Naive thymus-derived CD4-positive, alpha-beta T cell (primary cell): ENCODE data around the gene MBL2. TPM values are rescaled to one million over a fixed set of nuclear protein-coding genes. Genes with fewer than 3 reads are reported as not detected.

Source experiments
- ATAC-seq: fragments of 150-1000 bp; cut with Tn5 transposase; 2 replicates; pipeline ENCODE4 v1.10.0; 2021; ENCODE audit warnings: mild to moderate bottlenecking, moderate library complexity
- CTCF ChIA-PET: fragments of 350-600 bp; sonication (Branson Sonifier 250); formaldehyde crosslinking; loops from one replicate; lab custom pipeline; 2021; ENCODE audit warnings: antibody characterized with exemption; lab: Charles Lee
- POLR2A ChIA-PET: fragments of 350-600 bp; sonication (Branson Sonifier 250); formaldehyde crosslinking; loops from one replicate; lab custom pipeline; 2021; ENCODE audit warnings: antibody characterized with exemption, inconsistent platforms; lab: Charles Lee
- DNase-seq, 9 donors: peaks; one replicate each; pipeline versions ENCODE4 v3.0.0 to v3.0.0-alpha.2; 2020 to 2022; ENCODE audit warnings: mixed read lengths in 1 of 9
- H3K27ac ChIP-seq: one replicate; pipeline ENCODE4 v1.7.0; 2013; ENCODE audit warnings: mild to moderate bottlenecking, low read depth, low read length, moderate library complexity
- H3K27me3 ChIP-seq, 2 donors: one replicate each; pipeline ENCODE4 v1.7.0; 2013; ENCODE audit warnings: low read length in 2 of 2, mild to moderate bottlenecking in 2 of 2, moderate library complexity in 2 of 2; ENCODE audit not compliant: control insufficient read depth in 2 of 2, insufficient read depth in 2 of 2
- H3K36me3 ChIP-seq, 3 experiments: 1 replicate in 2 of 3; 2 replicates in 1 of 3; pipeline ENCODE4 v1.7.0; 2013; ENCODE audit warnings: low read length in 3 of 3, mild to moderate bottlenecking in 3 of 3, moderate library complexity in 1 of 3; ENCODE audit not compliant: insufficient read depth in 3 of 3, control insufficient read depth in 2 of 3
- H3K4me1 ChIP-seq, 2 donors: one replicate each; pipeline ENCODE4 v1.7.0; 2013; ENCODE audit warnings: low read length in 2 of 2, mild to moderate bottlenecking in 2 of 2, moderate library complexity in 1 of 2; ENCODE audit not compliant: control insufficient read depth in 2 of 2, insufficient read depth in 2 of 2
- H3K4me3 ChIP-seq: 2 replicates; pipeline ENCODE4 v1.7.0; 2013; ENCODE audit warnings: mild to moderate bottlenecking, low read length
- H3K9me3 ChIP-seq, 3 experiments: 1 replicate in 2 of 3; 2 replicates in 1 of 3; pipeline ENCODE4 v1.7.0; 2013; ENCODE audit warnings: low read length in 3 of 3; ENCODE audit not compliant: control insufficient read depth in 2 of 3
- H3K27ac Mint-ChIP-seq, 9 donors: one replicate each; pipeline ENCODE4 v1.8.0; 2020 to 2022; ENCODE audit warnings: mixed read lengths in 9 of 9, mild to moderate bottlenecking in 8 of 9, moderate library complexity in 5 of 9, inconsistent platforms in 2 of 9
- H3K27me3 Mint-ChIP-seq, 5 donors: one replicate each; pipeline ENCODE4 v1.8.0; 2021 to 2022; ENCODE audit warnings: mixed read lengths in 5 of 5, mild to moderate bottlenecking in 1 of 5
- H3K36me3 Mint-ChIP-seq, 5 donors: one replicate each; pipeline ENCODE4 v1.8.0; 2020 to 2022; ENCODE audit warnings: mixed read lengths in 5 of 5, mild to moderate bottlenecking in 3 of 5, inconsistent platforms in 1 of 5
- H3K4me1 Mint-ChIP-seq, 7 donors: one replicate each; pipeline ENCODE4 v1.8.0; 2020 to 2022; ENCODE audit warnings: mixed read lengths in 7 of 7, mild to moderate bottlenecking in 3 of 7, inconsistent platforms in 1 of 7
- H3K4me3 Mint-ChIP-seq, 10 donors: one replicate each; pipeline ENCODE4 v1.8.0; 2020 to 2022; ENCODE audit warnings: mild to moderate bottlenecking in 10 of 10, mixed read lengths in 10 of 10, moderate library complexity in 6 of 10, inconsistent platforms in 2 of 10
- H3K9me3 Mint-ChIP-seq, 11 donors: one replicate each; pipeline ENCODE4 v1.8.0; 2020 to 2022; ENCODE audit warnings: mixed read lengths in 11 of 11, mild to moderate bottlenecking in 4 of 11, inconsistent platforms in 1 of 11, moderate library complexity in 1 of 11
- intact Hi-C, 2 donors: fragments of 100-400 bp; cut with micrococcal nuclease; formaldehyde crosslinking; loops; one replicate each; pipeline ENCODE4 v1.15.1; 2023
- polyA plus RNA-seq, 2 donors: library from polyadenylated mRNA; unstranded; fragments of 300-500 nt; fragmentation: Illumina TruSeq; gene quantifications; one replicate each; pipeline ENCODE4 v1.2.3, GENCODE V29; 2021
- total RNA-seq, 6 experiments: library from RNA in 5 of 6; stranded (reverse) in 5 of 6; gene quantifications; 1 replicate in 5 of 6; 2 replicates in 1 of 6; pipeline ENCODE4 v1.2.3 and lab custom pipeline; 2021 to 2026

MBL2 gene
- total and polyA plus RNA-seq, 7 experiments from 2014 or later, result not detected

DNA sequence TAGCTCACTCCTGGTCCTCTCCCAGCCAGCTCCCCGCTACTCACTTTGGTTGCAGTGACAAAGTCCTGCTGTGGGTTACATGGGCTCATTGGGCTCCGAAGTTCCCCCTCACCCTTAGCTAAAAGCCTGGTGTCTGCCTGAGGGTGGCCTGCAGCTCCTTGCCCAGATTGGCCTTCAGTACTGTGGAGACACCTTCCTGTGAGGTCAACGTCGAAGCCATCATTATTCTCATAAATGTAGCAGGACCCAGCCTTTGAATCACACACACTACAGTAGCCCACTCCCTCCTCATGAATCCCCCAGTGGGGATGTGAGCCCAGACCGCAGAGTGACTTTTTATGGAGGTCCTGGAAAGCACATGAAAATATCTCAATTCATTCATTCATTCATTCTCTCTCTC lies 10.5 kb downstream of the MBL2 start:
- intact Hi-C loops, result no loop called here
- no peaks in the 10 kb centered on the region for H3K27me3 ChIP-seq
- Mint-ChIP-seq H3K36me3 (peaks cover 0 to 4% (median 0%) of the 10 kb centered on the region in 5 donors), H3K4me3 (no peak overlapping the region), H3K9me3 (peaks cover 0 to 17% (median 0%) of the 10 kb centered on the region in 11 donors), H3K27ac (no peak overlapping the region), H3K4me1 (peaks cover 0 to 1% (median 0%) of the 10 kb centered on the region in 7 donors), H3K27me3 (no peaks in the 10 kb centered on the region)
- no peak overlapping the region for H3K4me3 ChIP-seq
- CTCF ChIA-PET, result no interaction called here
- no peaks in the 10 kb centered on the region for H3K36me3 ChIP-seq
- no peak for ATAC-seq
- H3K4me1 ChIP-seq, result no peaks in the 10 kb centered on the region
- H3K27ac ChIP-seq, result no peak overlapping the region
- no peaks in the 10 kb centered on the region for H3K9me3 ChIP-seq
- no peak for DNase-seq
- POLR2A ChIA-PET, result no interaction called here

DNA sequence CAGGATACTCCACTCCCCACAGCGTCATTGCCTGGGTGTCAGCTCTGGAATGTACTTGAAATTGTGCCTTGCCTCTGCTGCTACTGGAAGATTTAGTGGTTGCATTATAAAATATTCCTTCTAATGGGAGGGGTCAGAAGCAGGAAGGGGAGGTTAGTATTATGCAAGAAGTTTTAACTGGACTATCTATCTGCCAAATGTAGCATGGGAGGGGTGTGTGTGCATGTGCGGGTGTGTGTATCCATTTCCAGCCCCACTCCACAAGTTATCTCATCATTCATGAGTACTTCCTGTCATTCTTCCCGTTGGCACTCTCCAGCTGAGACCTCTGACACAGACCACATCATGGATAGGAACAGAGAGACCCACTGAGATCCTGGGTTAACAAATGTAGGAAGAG lies 13.4 kb downstream of the MBL2 start:
- no peaks in the 10 kb centered on the region for H3K9me3 ChIP-seq
- ChIA-PET POLR2A (no interaction called here), CTCF (no interaction called here)
- Mint-ChIP-seq H3K4me1 (peaks cover 0 to 1% (median 0%) of the 10 kb centered on the region in 7 donors), H3K27me3 (no peaks in the 10 kb centered on the region), H3K4me3 (no peak overlapping the region), H3K36me3 (peaks cover 0 to 4% (median 0%) of the 10 kb centered on the region in 5 donors), H3K9me3 (peaks cover 0 to 19% (median 0%) of the 10 kb centered on the region in 11 donors), H3K27ac (no peak overlapping the region)
- no peaks in the 10 kb centered on the region for H3K27me3 ChIP-seq
- intact Hi-C loops, result no loop called here
- H3K4me1 ChIP-seq, result no peaks in the 10 kb centered on the region
- no peak for DNase-seq
- H3K4me3 ChIP-seq, result no peak overlapping the region
- no peaks in the 10 kb centered on the region for H3K36me3 ChIP-seq
- H3K27ac ChIP-seq, result no peak overlapping the region
- ATAC-seq, result no peak

DNA sequence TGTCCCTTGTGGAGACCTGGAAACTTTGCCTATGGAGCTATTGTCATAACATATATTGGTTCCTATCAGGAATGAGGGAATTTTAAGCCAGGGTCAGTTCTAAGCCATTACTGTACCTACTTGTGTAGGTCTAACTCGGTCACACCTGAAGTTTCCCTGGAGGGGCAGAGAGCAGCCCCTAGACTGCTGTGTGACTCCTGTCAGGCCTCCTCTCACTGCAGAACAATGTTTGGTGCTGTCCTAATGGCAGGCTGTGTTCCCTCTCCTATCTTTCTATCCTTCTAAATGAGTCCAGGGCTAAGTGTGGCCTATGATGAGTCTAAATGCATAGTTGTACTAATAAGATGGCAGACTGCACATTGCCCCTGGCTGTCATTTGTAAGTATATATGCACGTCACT lies 14.2 kb downstream of the MBL2 start:
- H3K36me3 Mint-ChIP-seq, result peaks cover 0 to 4% (median 0%) of the 10 kb centered on the region in 5 donors
- no peak for ATAC-seq
- H3K4me3 Mint-ChIP-seq, result no peak overlapping the region
- Histone ChIP-seq H3K27ac (no peak overlapping the region), H3K36me3 (no peaks in the 10 kb centered on the region), H3K4me1 (no peaks in the 10 kb centered on the region), H3K27me3 (no peaks in the 10 kb centered on the region), H3K9me3 (no peaks in the 10 kb centered on the region), H3K4me3 (no peak overlapping the region)
- H3K27ac Mint-ChIP-seq, result no peak overlapping the region
- intact Hi-C loops, result no loop called here
- peaks cover 0 to 1% (median 0%) of the 10 kb centered on the region in 7 donors for H3K4me1 Mint-ChIP-seq
- H3K27me3 Mint-ChIP-seq, result no peaks in the 10 kb centered on the region
- DNase-seq, result no peak
- POLR2A ChIA-PET, result no interaction called here
- peaks cover 0 to 19% (median 0%) of the 10 kb centered on the region in 11 donors for H3K9me3 Mint-ChIP-seq
- CTCF ChIA-PET, result no interaction called here

DNA sequence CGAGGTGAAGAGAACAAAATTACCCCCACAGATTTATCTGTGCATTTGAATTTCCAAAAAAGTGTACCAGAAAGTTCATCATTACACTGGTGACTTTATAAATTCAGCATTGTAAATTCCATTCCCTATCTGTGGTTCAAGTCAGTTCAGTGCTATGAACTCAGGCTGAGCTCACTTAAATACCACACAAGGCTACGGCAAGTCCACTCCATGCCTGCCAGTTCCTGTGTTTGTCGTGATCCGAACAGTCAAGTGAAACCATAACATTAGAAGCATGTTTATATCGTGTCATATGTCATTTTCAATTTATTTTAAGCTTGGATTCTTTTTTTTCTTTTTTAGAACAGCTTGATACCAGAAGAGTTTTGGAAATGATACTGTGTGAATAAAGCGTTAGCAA lies 14.8 kb downstream of the MBL2 start:
- peaks cover 0 to 19% (median 0%) of the 10 kb centered on the region in 11 donors for H3K9me3 Mint-ChIP-seq
- no peak overlapping the region for H3K4me3 Mint-ChIP-seq
- intact Hi-C loops, result no loop called here
- no peak overlapping the region for H3K4me3 ChIP-seq
- no peak overlapping the region for H3K27ac Mint-ChIP-seq
- ATAC-seq (no peak), DNase-seq (no peak)
- H3K27me3 Mint-ChIP-seq, result no peaks in the 10 kb centered on the region
- no peaks in the 10 kb centered on the region for H3K36me3 ChIP-seq
- H3K9me3 ChIP-seq, result no peaks in the 10 kb centered on the region
- CTCF ChIA-PET, result no interaction called here
- H3K27ac ChIP-seq, result no peak overlapping the region
- H3K4me1 Mint-ChIP-seq, result peaks cover 0 to 1% (median 0%) of the 10 kb centered on the region in 7 donors
- peaks cover 0 to 4% (median 0%) of the 10 kb centered on the region in 5 donors for H3K36me3 Mint-ChIP-seq
- H3K4me1 ChIP-seq, result no peaks in the 10 kb centered on the region
- POLR2A ChIA-PET, result no interaction called here
- no peaks in the 10 kb centered on the region for H3K27me3 ChIP-seq

DNA sequence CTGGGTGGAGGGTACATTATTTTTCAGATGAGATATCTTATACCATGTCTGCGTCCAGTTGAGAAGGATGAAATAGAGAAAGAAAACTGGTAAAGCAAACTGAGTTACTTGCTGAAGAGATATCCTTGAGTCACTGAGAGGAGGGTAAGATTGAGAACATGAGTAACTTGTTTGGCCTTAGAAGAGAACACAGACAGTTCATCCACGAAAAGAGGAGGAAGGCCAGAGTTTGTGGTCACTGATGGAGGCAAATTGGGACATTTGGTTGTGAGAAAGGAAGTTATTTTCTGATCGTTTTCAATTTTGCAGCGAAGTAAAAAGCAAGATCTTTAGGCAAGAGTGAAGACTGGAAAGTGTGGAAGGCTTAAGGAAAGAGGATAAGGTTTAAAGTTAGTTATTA lies 15.6 kb downstream of the MBL2 start:
- H3K4me3 Mint-ChIP-seq, result no peak overlapping the region
- no peaks in the 10 kb centered on the region for H3K27me3 Mint-ChIP-seq
- ATAC-seq (no peak), DNase-seq (no peak)
- H3K4me1 ChIP-seq, result no peaks in the 10 kb centered on the region
- H3K9me3 Mint-ChIP-seq, result peaks cover 0 to 14% (median 0%) of the 10 kb centered on the region in 11 donors
- H3K4me3 ChIP-seq, result no peak overlapping the region
- no peaks in the 10 kb centered on the region for H3K9me3 ChIP-seq
- POLR2A ChIA-PET, result no interaction called here
- intact Hi-C loops, result no loop called here
- peaks cover 0 to 1% (median 0%) of the 10 kb centered on the region in 7 donors for H3K4me1 Mint-ChIP-seq
- no peaks in the 10 kb centered on the region for H3K36me3 Mint-ChIP-seq
- CTCF ChIA-PET, result no interaction called here
- no peak overlapping the region for H3K27ac ChIP-seq
- no peaks in the 10 kb centered on the region for H3K36me3 ChIP-seq
- no peaks in the 10 kb centered on the region for H3K27me3 ChIP-seq
- no peak overlapping the region for H3K27ac Mint-ChIP-seq

DNA sequence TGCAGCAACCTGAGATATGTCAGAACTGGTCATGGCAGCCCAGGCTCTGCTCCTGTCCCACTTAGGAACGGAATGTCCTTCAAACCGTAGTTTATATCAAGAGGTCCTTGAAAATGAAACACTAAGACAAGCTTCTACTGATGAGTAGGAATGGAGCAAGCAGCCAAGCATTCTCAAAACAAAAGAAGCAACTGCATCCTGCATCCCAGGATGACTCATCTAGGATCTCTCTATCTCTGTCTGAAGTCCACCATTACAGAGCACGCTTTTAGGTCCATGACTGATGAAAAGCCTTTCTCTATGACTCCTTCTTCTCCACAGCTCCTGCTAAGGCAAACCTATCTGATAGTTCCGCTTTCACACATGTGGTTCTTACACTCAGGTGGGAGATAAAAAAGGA lies 16.3 kb downstream of the MBL2 start:
- DNase-seq (no peak), ATAC-seq (no peak)
- Histone ChIP-seq H3K27me3 (no peaks in the 10 kb centered on the region), H3K9me3 (no peaks in the 10 kb centered on the region), H3K4me3 (no peak overlapping the region), H3K27ac (no peak overlapping the region), H3K36me3 (no peaks in the 10 kb centered on the region), H3K4me1 (no peaks in the 10 kb centered on the region)
- Mint-ChIP-seq H3K4me1 (peaks cover 0 to 1% (median 0%) of the 10 kb centered on the region in 7 donors), H3K27ac (no peak overlapping the region), H3K9me3 (peaks cover 0 to 11% (median 0%) of the 10 kb centered on the region in 11 donors), H3K4me3 (no peak overlapping the region), H3K27me3 (no peaks in the 10 kb centered on the region), H3K36me3 (no peaks in the 10 kb centered on the region)
- CTCF ChIA-PET, result no interaction called here
- POLR2A ChIA-PET, result no interaction called here
- intact Hi-C loops, result no loop called here

DNA sequence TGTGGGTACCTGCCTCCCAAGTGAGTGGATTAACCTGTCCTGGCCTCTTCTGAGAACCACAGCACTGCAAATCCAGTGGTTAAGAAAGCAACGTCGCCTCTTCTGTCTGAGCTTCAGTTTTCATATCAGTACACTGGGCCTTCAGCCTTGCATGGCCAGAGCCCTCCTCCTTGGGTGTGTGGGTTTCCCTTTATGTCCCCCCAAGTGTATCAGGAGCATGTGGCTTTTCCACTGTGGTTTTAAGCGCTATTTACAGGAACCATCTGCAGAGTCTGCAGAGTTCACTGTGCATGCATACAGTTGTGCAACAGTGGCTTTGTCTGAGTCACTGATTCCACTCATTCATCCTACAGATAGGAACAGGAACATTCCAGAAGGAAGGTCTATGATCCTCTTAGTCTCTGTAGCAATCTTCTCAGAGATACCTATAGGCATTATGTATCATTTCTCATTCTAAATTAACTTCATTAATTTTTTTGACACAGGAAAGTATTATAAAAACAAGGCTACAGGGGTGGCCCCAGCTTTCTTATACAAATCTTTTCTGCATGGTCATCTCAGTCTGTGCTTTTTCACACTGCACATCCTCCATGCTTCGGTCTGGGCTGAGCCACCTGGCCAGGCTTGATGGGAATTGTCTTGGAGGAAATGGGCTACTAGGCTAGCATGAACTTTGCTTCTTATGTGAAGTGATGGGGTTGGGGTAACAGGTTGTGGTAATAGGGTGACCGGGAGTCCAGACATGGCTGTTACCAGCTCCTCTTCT lies 17.1 kb downstream of the MBL2 start:
- H3K9me3 Mint-ChIP-seq, result peaks cover 0 to 6% (median 1%) of the 10 kb centered on the region in 11 donors
- intact Hi-C loops, result no loop called here
- H3K36me3 Mint-ChIP-seq, result no peaks in the 10 kb centered on the region
- no peaks in the 10 kb centered on the region for H3K36me3 ChIP-seq
- no peaks in the 10 kb centered on the region for H3K9me3 ChIP-seq
- no peak overlapping the region for H3K27ac ChIP-seq
- ChIA-PET CTCF (no interaction called here), POLR2A (no interaction called here)
- H3K4me1 ChIP-seq, result no peaks in the 10 kb centered on the region
- H3K27me3 ChIP-seq, result no peaks in the 10 kb centered on the region
- ATAC-seq, result peak; percentile 40
- H3K4me1 Mint-ChIP-seq, result peaks cover 0 to 1% (median 0%) of the 10 kb centered on the region in 7 donors
- no peak overlapping the region for H3K27ac Mint-ChIP-seq
- H3K4me3 Mint-ChIP-seq, result no peak overlapping the region
- no peaks in the 10 kb centered on the region for H3K27me3 Mint-ChIP-seq
- DNase-seq, result no peak
- H3K4me3 ChIP-seq, result no peak overlapping the region
